PC-3 (cell line): ENCODE measurements around the gene ANXA6.

ENCODE experiments used
- EZH2 ChIP-seq: fragments of 300-600 bp; sonication (generic); IDR thresholded peaks from one replicate; pipeline ENCODE4 v1.6.1; 2017; ENCODE audit warnings: antibody characterized with exemption, mild to moderate bottlenecking, low read length; ENCODE audit not compliant: unreplicated experiment
- EZH2phosphoT487 ChIP-seq: fragments of 300-600 bp; sonication (generic); IDR thresholded peaks from 2 replicates; pipeline ENCODE4 v1.6.1; 2018; ENCODE audit warnings: mild to moderate bottlenecking, antibody characterized with exemption, low read length, borderline replicate concordance
- TF ChIP-seq, protein P1 (sequence below): fragments of 300-600 bp; sonication (generic); conservative IDR thresholded peaks from 2 replicates; pipeline ENCODE4 v1.5.1; 2017; ENCODE audit warnings: antibody characterized with exemption, low read depth, mild to moderate bottlenecking, low read length

DNA sequence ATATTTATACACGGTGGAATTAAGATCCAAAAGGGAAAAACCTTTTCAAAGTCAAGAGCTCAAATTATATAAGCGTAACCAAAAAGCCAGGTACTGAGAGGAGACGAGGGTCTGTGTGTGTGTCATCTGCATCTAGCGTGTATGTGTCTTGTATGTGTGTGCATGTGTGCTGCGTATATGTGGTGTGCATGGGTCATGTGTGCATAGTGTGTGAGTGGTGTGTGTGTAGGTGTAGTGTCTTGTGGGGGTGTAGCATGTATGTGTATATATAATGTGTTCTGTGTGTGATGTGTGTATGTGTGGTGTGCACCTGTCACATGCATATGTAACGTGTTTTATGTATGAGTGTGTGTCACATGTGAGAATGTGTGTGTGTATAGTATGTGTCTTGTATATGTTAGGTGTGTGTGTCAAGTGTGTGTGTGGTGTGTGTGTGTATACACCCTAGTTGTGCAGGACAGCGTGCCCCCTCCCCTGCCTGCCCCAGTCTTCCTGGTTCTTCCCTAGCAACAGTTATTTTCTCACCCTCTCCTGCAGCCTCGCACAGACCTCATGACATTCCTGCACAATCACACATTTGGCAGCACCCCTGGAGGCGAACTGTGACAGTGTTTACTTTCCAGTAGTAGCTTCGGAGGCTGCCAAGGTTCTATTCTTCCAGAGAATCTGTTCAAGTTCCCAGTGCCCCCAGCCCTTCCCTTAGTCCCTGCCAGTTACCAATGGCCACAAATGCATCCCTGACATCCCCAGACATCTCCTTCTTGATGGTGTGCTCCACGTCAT lies 49.6 kb downstream of the ANXA6 start:
- no peak for TF ChIP-seq EZH2
- TF ChIP-seq, protein P1, sequence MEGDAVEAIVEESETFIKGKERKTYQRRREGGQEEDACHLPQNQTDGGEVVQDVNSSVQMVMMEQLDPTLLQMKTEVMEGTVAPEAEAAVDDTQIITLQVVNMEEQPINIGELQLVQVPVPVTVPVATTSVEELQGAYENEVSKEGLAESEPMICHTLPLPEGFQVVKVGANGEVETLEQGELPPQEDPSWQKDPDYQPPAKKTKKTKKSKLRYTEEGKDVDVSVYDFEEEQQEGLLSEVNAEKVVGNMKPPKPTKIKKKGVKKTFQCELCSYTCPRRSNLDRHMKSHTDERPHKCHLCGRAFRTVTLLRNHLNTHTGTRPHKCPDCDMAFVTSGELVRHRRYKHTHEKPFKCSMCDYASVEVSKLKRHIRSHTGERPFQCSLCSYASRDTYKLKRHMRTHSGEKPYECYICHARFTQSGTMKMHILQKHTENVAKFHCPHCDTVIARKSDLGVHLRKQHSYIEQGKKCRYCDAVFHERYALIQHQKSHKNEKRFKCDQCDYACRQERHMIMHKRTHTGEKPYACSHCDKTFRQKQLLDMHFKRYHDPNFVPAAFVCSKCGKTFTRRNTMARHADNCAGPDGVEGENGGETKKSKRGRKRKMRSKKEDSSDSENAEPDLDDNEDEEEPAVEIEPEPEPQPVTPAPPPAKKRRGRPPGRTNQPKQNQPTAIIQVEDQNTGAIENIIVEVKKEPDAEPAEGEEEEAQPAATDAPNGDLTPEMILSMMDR = no peak; the same call in 1 of the 2 replicates
- TF ChIP-seq EZH2phosphoT487 = no peak
